ENCODE results near the gene UBTD1.
"Not testable (repeated sequence)": the region's sequence is repeated elsewhere in the genome, so short reads cannot be mapped to it uniquely, and the experiment has no call there.

The UBTD1 gene, protein sequence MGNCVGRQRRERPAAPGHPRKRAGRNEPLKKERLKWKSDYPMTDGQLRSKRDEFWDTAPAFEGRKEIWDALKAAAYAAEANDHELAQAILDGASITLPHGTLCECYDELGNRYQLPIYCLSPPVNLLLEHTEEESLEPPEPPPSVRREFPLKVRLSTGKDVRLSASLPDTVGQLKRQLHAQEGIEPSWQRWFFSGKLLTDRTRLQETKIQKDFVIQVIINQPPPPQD

DNA sequence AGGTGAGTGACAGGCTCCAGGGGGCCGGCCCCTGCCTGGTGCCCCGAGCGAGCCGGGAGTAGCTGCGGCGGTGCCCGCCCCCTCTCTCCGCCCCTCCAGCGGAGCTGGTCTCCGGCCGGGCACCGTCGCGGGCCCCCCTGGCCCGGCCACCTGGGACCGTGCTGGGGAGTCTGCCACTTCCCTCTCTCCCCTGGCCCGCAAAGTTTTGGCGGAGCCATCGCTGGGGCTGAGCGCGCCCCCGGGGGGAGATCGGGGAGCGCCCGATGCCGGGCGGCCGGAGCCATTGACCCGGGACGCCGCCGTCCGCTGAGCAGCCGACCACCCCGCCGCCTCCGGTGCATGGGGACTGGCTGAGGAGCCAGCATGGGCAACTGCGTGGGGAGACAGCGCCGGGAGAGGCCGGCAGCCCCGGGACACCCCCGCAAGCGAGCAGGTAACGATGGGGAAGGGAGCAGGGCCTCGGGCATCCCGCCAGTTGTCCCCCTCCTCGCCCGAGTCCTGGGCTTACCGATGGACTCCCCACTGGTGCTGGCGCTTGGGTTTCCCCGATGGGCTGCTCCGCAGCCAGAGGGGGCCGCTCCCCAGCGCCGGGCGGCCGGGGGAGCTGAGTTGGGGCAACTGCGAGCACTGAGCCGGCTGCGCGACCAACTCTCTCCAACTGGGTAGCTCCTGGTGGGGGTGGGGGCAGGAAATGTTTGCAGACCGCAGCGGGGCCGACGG is at the start of gene UBTD1:
TSS of gene UBTD1 (plus strand) at position 84 of the 720 bp plus-strand sequence. CDS start at position 364, 280 bp downstream.
- DNase-seq: peak in 1 of 2 experiments; percentile 59

DNA sequence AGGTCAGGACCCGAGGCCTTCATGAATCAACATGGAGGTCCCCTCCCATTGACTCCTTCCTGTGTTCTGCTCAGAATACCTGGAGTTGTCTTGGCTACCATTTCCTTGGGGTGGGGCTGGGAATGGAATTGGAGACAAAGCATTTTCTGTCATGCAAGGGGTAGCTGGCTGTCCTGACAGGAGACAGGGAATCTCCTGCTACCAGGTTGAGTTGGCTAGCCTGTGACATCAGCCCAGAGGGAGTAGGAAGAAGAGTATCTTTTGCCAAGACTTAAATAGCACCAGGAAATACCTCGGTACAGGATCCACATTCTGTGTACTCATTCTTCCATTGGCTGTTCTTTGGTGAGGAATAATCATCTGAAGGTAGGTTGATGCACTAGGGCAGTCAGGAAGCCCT is 47.9 kb upstream of the UBTD1 start:
- DNase-seq: no peak

DNA sequence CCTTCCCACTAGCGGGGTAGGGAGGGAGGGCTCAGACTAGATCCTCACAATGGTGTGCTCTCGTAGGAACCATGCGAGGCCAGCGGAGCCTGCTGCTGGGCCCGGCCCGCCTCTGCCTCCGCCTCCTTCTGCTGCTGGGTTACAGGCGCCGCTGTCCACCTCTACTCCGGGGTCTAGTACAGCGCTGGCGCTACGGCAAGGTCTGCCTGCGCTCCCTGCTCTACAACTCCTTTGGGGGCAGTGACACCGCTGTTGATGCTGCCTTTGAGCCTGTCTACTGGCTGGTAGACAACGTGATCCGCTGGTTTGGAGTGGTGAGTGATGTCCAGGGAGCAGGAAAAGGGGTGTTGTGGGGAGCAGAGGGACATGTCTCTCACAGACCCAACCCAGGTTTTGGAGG is 47.1 kb upstream of the UBTD1 start:
- DNase-seq: no peak

DNA sequence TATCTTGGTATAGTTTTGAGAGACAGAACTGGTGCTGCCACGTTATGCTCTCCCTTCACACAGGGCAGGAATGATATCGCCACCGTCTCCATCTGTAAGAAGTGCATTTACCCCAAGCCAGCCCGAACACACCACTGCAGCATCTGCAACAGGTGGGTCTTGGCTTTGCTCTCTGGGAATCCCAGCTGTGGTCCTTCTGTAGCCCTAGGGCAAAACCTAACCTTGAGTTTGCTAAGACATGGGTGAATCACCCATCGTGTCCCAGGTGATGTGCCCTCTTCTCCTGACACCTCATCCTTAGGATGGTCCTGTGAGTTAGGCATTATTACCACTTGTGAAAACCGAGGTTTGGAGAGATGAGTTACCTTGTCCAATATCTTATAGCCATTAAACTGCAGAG is 46.4 kb upstream of the UBTD1 start:
- no peak for DNase-seq

DNA sequence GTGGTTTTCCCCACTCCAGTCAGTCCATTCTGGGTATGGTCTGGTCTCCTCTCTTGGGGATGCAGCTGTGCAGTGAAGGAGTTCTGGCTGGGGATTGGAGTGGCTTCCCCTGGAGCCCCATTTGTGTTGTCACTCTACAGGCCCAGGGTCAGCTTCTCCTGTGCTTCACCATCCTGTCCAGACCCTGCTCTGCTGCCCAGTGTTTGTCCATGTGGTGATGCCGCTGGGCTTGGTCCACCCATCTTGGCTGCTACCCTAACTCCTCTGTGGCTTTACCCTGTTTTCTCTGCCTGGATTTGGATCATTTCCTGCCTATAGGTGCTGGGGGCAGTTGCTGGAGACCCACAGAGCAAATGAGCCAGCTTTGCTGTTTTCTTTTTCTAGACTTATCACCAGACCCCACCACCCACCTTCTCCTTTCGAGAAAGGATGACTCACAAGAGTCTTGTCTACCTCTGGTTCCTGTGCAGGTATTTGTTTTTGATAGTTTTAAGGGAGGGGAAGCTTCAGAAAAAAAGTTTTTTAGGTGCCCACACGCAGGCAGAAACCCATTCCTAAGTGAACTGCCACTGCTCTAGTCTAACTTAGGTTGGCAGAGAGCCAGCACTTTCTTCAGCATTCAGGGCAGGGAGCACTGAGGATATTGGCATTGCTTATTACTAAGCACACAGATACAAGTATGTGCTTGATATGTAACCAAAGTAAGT is 44.2 kb upstream of the UBTD1 start:
- DNase-seq: no peak

DNA sequence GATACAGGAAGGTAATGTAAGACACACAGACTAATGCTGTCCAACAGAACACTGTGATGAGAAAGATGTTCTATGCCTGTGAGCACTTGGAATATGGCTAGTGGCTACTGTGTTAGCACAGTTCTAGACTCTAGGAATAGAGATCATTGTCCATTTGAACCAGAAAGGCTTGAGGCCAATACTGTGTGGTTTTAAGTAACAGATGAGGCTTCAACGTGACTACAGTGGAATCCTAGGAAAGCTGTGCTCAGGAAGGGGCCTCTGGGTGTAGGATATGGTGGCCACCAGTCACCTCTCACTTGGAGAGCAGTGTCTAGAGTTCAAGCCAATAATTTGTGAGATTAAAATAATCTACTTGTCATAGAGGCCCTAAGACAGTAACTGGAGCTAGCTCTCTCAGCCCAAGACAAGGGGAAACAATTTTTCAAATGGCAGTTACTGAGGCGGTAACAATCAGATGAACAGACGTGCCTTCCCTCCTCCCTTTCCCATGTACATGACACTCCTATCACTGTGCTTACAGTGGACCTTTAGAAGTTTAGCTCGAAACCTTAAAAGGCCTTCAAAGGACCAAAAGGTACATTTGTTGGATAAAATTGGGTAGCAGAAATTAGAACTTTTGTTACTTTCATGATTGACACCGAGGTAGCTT is 42.6 kb upstream of the UBTD1 start:
- DNase-seq: no peak

DNA sequence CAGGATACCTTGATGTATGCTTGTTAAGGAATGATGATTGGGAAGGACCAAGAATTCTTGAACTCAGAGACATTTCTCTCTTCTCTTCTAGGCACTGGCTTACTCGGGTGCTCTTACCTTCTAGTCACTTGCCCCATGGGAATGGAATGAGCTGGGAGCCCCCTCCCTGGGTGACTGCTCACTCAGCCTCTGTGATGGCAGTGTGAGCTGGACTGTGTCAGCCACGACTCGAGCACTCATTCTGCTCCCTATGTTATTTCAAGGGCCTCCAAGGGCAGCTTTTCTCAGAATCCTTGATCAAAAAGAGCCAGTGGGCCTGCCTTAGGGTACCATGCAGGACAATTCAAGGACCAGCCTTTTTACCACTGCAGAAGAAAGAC is 42.0 kb upstream of the UBTD1 start:
- no peak for DNase-seq

DNA sequence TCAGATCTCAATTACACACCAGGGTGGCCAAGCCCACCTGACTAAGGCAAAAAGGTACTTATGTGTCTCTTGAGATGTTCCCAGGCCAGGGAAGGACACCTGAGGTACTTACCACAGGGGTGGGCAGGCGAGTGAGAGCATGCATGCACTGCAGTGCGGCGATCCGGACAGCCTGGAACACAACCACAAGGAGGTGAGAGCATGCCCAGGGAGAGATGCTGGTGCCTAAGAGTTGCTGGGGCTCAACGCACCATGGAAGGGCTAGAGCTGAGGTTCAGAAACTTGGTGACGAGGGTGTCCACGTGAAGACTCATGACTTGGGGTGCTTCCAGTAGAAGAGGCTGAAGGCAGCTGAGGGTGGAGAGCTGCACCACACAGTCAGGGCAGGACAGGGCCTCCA is 39.6 kb upstream of the UBTD1 start:
- DNase-seq: no peak

DNA sequence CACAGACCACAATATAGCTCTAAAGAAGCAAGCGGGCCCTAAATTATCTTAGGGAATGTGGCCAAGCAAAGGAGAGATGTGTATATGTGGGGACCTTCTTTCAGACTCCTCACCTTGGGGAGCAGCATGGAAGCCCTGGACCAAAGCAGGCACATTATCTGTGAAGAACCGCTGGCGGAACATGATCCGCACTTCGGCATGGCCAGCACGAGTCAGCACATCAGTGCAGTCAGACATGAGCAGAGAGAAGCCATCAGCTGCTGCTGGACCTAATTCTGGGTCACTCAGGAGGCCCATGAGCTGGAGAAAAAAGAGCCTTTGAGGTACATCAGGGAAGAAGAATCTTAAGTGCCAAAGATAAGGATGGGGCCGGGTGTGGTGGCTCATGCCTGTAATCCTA is 38.8 kb upstream of the UBTD1 start:
- no peak for DNase-seq

DNA sequence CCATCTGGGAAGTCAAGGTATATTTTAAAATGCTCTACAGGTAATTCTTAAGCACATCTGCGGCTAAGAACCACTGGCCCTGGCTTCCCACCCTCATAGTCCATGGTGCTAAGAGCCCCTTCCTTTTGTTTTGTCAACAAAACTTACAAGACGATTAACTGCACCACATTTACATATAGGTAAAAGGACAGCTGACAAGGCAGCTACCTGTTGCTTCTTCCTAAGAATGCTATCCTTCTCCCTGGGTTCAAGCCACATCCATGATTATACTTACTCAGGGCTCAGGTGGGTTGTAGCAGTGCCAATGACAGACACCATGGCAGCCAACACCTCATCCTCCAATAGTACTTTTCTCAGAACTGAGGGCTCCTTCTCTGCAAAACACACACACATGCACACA is 36.4 kb upstream of the UBTD1 start:
- DNase-seq: no peak

DNA sequence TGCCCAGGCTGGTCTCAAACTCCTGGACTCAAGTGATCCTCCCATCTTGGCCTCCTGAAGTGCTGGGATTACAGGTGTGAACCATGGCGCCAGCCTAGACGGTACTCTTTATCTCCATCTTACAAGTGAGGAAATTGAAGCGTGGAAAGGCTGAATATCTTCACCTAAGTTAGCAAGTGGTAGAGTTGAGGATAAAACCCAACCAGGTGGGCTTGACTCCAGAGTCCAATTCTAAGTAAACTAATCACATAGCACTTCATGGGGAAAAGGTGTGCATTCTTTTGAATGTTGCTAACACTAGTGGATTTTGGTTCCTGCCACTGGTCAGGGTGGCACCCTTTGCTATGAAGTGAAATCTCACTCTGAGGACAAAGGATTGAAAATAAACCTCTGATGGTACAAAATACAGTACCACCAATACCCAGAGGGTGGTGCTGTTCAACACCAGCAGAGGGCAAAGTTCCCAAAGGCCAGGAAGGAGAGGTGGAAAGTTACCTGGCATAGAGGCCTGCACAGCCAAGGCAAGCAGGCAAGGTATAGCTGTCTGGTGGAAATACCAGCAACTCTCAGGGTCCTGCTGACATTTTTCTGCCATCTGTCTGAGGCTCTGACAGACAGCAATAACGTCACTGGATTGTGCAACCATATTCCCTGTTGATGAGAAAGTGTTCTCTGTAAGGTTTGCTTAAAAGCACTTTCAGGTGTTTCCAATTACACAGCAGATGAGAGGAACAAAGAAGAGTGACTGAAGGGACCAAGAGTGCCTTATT is 35.2 kb upstream of the UBTD1 start:
- DNase-seq: peak; percentile 12 to 75

DNA sequence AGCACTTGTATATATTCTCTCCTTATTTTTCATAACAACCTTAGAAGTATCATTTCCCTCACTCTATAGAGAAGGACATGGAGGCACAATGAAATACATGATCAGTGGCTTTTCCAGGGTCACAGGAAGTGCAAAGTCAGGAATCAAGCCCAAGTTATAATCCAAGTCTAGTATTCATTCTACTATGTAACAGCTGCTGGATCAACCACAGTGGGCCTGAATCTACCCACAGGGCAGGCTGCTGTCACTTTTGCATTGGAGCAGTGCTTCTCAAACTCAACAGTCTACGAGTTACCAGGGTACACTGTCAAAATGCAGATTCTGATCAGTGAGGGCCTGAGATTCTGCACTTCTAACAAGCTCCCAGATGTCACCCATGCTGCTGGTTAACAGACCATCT is 34.5 kb upstream of the UBTD1 start:
- no peak for DNase-seq

DNA sequence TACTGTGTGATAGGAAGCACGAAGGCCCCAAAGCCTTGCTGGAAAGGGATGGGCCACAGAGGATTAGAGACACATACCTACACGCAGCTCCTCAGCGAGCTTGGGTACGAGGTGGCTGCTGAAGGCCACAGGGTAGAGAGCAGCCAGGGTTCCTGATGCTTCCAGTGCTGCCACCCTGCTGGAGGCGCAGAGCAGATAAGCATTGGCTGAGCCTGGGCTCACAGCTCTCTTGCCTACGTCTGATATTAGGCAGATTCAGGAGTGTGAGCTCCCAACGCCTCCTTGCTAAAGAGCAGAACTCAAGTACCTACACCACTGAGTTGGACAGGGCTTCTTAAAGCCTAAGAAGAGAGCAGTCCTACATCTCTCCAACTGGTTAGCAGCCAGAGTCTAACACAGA is 32.7 kb upstream of the UBTD1 start:
- DNase-seq: no peak

DNA sequence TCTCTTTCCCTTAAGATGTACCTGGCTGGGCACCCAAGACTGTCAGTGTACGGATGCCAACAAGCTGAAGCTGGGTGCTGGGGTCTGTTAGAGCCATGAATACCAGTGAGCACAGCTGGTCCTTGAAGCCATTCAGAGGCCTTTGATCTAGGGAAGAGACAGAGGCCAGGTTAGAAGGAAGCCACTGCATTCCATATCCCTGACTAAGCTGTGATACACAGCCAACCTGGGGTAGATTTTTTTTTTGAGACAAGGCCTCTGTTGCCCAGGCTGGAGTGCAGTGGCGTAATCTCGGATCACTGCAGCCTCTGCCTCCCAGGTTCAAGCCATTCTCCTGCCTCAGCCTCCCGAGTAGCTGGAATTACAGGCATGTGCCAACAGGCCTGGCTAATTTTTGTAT is 32.0 kb upstream of the UBTD1 start:
- DNase-seq: no peak

DNA sequence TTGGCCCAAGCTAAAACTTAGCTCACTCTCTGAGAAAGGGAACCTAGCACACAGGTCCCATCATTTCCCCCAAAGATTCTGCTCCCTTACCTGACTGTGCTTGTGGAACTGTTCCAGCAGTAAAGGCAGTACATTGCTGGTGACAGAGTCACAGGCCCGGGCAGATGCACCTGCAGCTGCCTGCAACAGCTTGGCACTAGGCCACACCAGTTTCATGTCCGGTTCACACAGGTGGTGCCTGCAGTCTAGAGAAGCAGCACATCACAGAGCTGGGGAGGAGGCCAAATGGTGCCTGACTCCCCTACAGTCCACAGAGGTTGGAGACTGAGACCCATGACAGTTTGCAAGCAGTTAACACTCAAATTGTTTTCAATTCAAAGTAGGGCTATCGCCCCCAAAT is 30.6 kb upstream of the UBTD1 start:
- no peak for DNase-seq

DNA sequence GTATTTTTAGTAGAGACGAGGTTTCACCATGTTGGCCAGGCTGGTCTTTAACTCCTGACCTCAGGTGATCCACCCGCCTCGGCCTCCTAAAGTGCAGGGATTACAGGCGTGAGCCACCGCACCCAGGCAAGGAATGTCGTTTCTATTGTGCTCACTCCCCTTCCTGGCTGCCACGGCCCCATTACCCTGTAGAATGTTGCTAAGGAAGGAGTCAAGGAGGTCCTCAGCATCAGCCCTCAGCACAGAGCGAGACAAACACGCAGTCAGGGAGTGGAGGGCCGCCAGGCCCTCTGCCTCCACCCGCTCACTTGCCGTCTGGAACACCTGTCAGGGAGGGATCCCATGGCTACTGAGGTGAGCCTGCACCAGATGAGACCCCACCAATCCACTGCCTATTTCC is 29.9 kb upstream of the UBTD1 start:
- DNase-seq: not testable (repeated sequence)

DNA sequence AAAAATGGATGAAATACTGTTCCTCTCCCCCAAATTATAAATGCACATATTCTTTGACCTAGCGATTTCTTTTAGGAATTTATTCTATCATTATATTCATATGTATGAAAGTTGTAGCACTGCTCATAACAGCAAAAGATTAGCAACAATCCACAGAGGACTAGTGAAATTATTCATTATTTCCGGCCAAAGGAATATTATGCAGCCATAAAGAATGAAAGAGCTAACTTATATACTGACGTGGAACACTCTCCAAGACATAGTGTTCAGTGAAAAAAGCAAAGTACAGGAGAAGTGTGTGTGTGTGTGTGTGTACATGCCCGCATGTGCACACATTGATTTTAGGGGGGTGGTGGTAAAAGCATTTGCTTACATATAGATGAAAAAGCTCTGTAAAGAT is 23.8 kb upstream of the UBTD1 start:
- no peak for DNase-seq

DNA sequence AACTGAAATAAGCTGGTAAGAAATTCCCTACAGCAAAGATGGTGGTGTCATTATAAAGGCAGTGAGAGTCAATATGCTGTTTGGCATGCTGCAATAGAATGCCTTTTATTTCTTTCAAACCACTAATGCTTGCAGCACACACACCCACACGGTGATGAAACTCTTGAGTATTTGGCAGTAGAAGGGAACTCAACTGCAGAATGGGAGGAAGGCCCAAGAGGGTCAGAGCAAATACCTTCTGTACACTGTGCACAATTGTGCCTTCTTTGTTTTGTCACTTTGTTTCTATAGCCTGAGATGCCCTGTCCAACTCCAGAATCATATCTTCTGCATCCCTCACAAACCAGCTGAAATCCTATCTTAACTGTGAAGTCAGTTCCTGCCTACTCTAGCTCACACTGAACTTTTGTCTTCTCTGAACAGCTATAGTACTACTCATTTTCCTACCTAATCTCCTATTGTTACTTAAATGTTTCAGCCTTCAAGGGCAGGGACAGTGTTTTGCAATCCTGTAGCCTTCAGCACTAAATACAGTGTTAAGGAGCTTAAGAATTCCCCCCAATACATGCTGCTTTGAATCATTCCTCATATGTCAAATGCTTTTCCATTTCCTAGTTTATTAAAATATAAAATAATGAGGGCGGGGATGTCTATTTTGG is 22.7 kb upstream of the UBTD1 start:
- no peak for DNase-seq

DNA sequence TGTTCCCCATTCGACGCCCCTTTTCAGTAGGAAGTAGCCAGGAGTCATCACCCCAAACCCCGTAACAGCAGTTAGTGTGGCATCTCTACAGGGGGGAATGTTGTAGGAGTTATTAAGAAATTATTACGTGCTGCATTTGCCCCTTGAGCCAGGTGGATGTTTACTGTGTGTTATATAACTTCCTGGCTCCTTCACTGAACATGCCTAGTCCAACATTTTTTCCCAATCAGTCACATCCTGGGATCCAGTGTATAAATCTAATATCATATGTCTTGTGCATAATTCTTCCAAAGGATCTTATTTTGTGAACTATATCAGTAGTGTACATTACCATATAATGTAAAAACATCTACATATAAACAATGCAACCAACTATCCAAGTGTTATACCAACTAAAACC is 19.3 kb upstream of the UBTD1 start:
- not testable (repeated sequence) for DNase-seq

DNA sequence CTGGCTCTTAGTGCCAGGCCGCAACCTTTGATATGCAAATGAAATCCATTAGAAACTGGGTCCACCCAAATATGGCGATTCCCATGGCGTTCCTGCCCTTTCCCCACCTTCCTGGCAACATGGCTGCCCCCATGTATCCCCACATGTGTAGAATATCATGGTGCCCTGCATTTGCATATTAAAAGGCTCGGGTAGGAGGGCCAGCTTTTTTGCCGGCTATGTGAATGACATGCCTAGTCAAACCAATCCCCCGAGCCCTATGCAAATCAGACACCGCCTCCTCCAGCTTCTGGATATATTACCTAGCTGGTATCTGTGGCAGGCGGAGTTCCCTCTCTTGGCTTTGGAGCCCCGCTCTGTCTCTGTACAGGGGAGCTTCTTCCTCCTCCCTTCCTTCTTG is 18.8 kb upstream of the UBTD1 start:
- DNase-seq: peak; percentile 92 to 94

DNA sequence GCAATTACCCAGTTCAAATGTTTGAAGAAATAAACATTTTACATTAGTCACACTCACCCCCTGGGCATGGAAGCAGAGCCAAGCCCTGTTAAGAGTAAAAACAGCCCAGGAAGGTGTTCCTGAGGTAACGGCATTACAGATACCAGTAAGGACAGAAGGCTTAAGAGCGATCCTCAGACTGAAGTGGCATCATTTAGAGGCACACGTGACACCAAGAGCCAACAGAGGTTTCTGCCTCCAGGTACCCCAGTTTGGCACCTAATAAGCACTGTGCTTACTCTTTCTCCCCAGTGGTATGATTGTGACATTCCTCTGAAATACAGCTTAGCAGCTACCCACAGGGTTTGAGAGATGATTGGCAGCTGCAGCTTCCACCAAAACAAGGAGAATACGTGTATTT is 17.7 kb upstream of the UBTD1 start:
- DNase-seq: no peak

DNA sequence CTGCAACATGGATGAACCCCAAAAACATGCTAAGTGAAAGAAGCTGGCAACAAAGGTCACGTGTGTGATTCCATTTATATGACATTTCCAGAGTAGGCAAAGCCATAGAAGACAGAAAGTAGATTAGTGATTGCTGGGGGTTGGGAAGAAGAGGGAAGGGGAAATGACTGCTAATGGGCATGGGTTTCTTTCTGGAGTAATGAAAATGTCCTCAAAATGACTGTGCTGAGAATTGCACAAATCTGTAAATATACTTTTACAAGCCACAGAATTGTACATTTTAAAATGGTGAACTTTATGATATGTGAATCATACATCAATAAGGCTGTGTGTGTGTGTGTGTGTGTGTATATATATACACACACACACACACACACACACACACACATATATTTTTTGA is 16.3 kb upstream of the UBTD1 start:
- no peak for DNase-seq
